ENCODE results near the gene NKAIN2. TPM values are rescaled to one million over a fixed set of nuclear protein-coding genes. Genes with fewer than 3 reads are reported as not detected.

The NKAIN2 gene
- total and polyA plus RNA-seq, 2 donors (not counting 3 experiments of a cell fraction or from before 2014, with no cell fraction given) = 0.03 TPM; not detected in 1

DNA sequence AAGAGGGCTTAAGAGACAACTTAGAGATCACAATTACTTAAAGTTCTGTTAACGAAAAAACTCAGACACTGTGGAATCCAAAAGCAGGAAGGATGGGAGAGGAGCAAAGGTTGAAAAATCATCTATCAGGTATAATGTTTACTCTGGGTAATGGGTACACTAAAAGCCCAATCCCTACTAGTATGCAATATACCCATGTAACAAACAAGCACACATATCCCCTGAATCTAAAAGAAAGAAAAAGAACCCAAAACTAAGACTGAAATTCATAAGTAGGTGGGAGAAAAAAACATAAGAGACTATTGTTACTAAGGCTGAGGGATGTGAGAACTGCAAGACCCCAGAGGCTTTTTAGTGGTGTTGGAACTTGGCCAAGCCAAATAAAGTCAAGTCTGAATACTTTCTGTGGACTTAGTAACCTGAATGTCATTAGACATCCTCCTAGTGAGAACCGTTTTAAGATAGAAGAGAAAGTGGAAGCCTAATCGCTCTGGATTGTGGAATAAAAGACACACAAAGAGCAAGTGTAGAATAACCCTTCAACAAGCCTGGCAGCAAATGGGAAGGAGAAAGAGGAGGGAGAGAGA, 969.2 kb downstream of the NKAIN2 start:
- POLR2A ChIA-PET = no interaction called here
- intact Hi-C loops (cut with micrococcal nuclease) = no loop called here
- CTCF ChIA-PET = no interaction called here

More for the DNA sequence above, 969.2 kb downstream of the NKAIN2 start:
- peaks cover 0 to 3% of the 10 kb centered on the region in 2 experiments for H3K27me3 ChIP-seq (ENCODE audit: control insufficient read depth in 2 of 2, insufficient read depth in 2 of 2, low read length in 2 of 2)
- H3K4me2 ChIP-seq (ENCODE audit: insufficient read depth, low read length) = no peak overlapping the region
- no peak for FAIRE-seq
- no peaks in the 10 kb centered on the region for H3K9me1 ChIP-seq (replicated peaks; ENCODE audit: control insufficient read depth, extremely low read depth, insufficient read depth, low read length)
- no peak overlapping the region for H3K4me3 ChIP-seq (replicated peaks in 1 of 3; ENCODE audit: insufficient read depth in 1 of 3, low read depth in 1 of 3, low read length in 3 of 3)
- no peaks in the 10 kb centered on the region for H3K9me3 ChIP-seq (replicated peaks; ENCODE audit: control insufficient read depth, insufficient read depth, low read length)
- DNase-seq (ENCODE audit: low read depth, low spot score) = no peak
- no peaks in the 10 kb centered on the region for H3K4me1 ChIP-seq (ENCODE audit: control insufficient read depth, extremely low read depth, insufficient read depth, low read length)
- no peaks in the 10 kb centered on the region for H4K20me1 ChIP-seq (replicated peaks; ENCODE audit: control insufficient read depth, extremely low read depth, insufficient read depth, low read length)
- no peak for TF ChIP-seq FOS (IDR thresholded peaks at IDR 0.05; ENCODE audit: borderline replicate concordance, insufficient read depth, low read length)
- TF ChIP-seq JUN (IDR thresholded peaks at IDR 0.05; ENCODE audit: borderline replicate concordance, insufficient read depth, insufficient read length, low read depth) = no peak
- no peak for TF ChIP-seq CTCF (IDR thresholded peaks at IDR 0.05; ENCODE audit: extremely low read depth in 1 of 2, insufficient read depth in 1 of 2, low read depth in 1 of 2, low read length in 2 of 2)
- no peak for TF ChIP-seq EZH2 (IDR thresholded peaks at IDR 0.05; ENCODE audit: borderline replicate concordance, low read depth, low read length, severe bottlenecking)
- TF ChIP-seq POLR2A (IDR thresholded peaks at IDR 0.05; ENCODE audit: low read depth, low read length) = no peak
- no peak for TF ChIP-seq MAX (IDR thresholded peaks at IDR 0.05; ENCODE audit: insufficient read depth, insufficient read length)
- TF ChIP-seq MYC (IDR thresholded peaks at IDR 0.05; ENCODE audit: low read depth, low read length) = no peak
- TF ChIP-seq GATA2 (IDR thresholded peaks at IDR 0.05; ENCODE audit: insufficient read depth, insufficient read length, low read depth, low read length) = no peak
- TF ChIP-seq POLR2AphosphoS5 (IDR thresholded peaks at IDR 0.05; ENCODE audit: insufficient read depth, low read depth, low read length) = no peak
- no peaks in the 10 kb centered on the region for H3K79me2 ChIP-seq (ENCODE audit: control insufficient read depth, insufficient read depth, low read length)
- no peak overlapping the region for H3K27ac ChIP-seq (ENCODE audit: insufficient read depth, low read depth, low read length)
- H2AFZ ChIP-seq (ENCODE audit: low read depth, low read length) = no peak overlapping the region
- no peak overlapping the region for H3K9ac ChIP-seq (replicated peaks; ENCODE audit: extremely low read depth, insufficient read depth, low read length)
- dilution Hi-C loops (cut with MboI; ENCODE audit: extremely low pct_ligation_motif_present, low sequenced_read_pairs) = no loop called here
- H3K36me3 ChIP-seq (ENCODE audit: control insufficient read depth in 2 of 2, extremely low read depth in 1 of 2, insufficient read depth in 2 of 2, low read length in 2 of 2) = no peaks in the 10 kb centered on the region
- BruUV-seq (replicated peaks) = no TSS peak
